ENCODE measurements around the gene CDKAL1.
"Not testable (repeated sequence)": the region's sequence is repeated elsewhere in the genome, so short reads cannot be mapped to it uniquely, and the experiment has no call there.

The CDKAL1 gene

GRCh38 chr6:21053612-21054011, 519.4 kb downstream of the CDKAL1 start:
- no peaks in the 10 kb centered on the region for H3F3A ChIP-seq (ENCODE audit: low read depth)
- H3K9ac ChIP-seq (ENCODE audit: low read depth, low read length, poor library complexity, severe bottlenecking) = no peak overlapping the region
- H3K4me1 ChIP-seq (ENCODE audit: insufficient read depth, low read length, poor library complexity, severe bottlenecking) = no peaks in the 10 kb centered on the region
- H3K27me3 ChIP-seq (ENCODE audit: insufficient read depth, low read length, poor library complexity, severe bottlenecking) = no peaks in the 10 kb centered on the region
- no peaks in the 10 kb centered on the region for H4K20me1 ChIP-seq (ENCODE audit: insufficient read depth, low read length, poor library complexity, severe bottlenecking)
- TF ChIP-seq EZH2phosphoT487 (IDR thresholded peaks at IDR 0.05; ENCODE audit: borderline replicate concordance) = no peak
- no peak for TF ChIP-seq CTCF (conservative IDR thresholded peaks at IDR 0.05; ENCODE audit: low read length)
- no peaks in the 10 kb centered on the region; the same call in 1 of the 2 replicates for H3K36me3 ChIP-seq (ENCODE audit: insufficient read depth, low read length)
- H3K4me3 ChIP-seq (ENCODE audit: low read length, poor library complexity, severe bottlenecking) = no peak overlapping the region
- H3K9me2 ChIP-seq (replicated peaks; ENCODE audit: low read depth, low read length) = no peaks in the 10 kb centered on the region
- no peaks in the 10 kb centered on the region; the same call in 1 of the 2 replicates for H3K9me3 ChIP-seq (ENCODE audit: insufficient read depth, low read depth, low read length)
- H2AFZ ChIP-seq (ENCODE audit: low read length) = no peak overlapping the region
- H3K4me2 ChIP-seq (ENCODE audit: low read depth, low read length, poor library complexity, severe bottlenecking) = no peak overlapping the region
- no peaks in the 10 kb centered on the region for H3K79me2 ChIP-seq (ENCODE audit: insufficient read depth, low read length)

- H3K4me1 ChIP-seq (ENCODE audit: insufficient read depth, low read length, poor library complexity, severe bottlenecking); H3F3A ChIP-seq (ENCODE audit: low read depth); H3K27me3 ChIP-seq (ENCODE audit: insufficient read depth, low read length, poor library complexity, severe bottlenecking); H3K36me3 ChIP-seq (ENCODE audit: insufficient read depth, low read length); H3K79me2 ChIP-seq (ENCODE audit: insufficient read depth, low read length); H3K4me3 ChIP-seq (ENCODE audit: low read length, poor library complexity, severe bottlenecking); H3K9ac ChIP-seq (ENCODE audit: low read depth, low read length, poor library complexity, severe bottlenecking); H4K20me1 ChIP-seq (ENCODE audit: insufficient read depth, low read length, poor library complexity, severe bottlenecking); H3K4me2 ChIP-seq (ENCODE audit: low read depth, low read length, poor library complexity, severe bottlenecking); H3K9me2 ChIP-seq (replicated peaks; ENCODE audit: low read depth, low read length); H2AFZ ChIP-seq (ENCODE audit: low read length): not testable (repeated sequence)
- H3K9me3 ChIP-seq (ENCODE audit: insufficient read depth, low read depth, low read length) = peaks cover 12% of the 10 kb centered on the region; the same call in 1 of the 2 replicates
Measured at GRCh38 chr6:21055480-21055879, 521.2 kb downstream of the CDKAL1 start.

GRCh38 chr6:21061892-21062291, 527.6 kb downstream of the CDKAL1 start:
- Histone ChIP-seq H4K20me1 (ENCODE audit: insufficient read depth, low read length, poor library complexity, severe bottlenecking) (no peaks in the 10 kb centered on the region), H3K9me3 (ENCODE audit: insufficient read depth, low read depth, low read length) (peaks cover 12% of the 10 kb centered on the region; the same call in 1 of the 2 replicates), H3K27me3 (ENCODE audit: insufficient read depth, low read length, poor library complexity, severe bottlenecking) (no peaks in the 10 kb centered on the region), H3K9ac (ENCODE audit: low read depth, low read length, poor library complexity, severe bottlenecking) (no peak overlapping the region), H3K9me2 (replicated peaks; ENCODE audit: low read depth, low read length) (no peaks in the 10 kb centered on the region), H3K4me1 (ENCODE audit: insufficient read depth, low read length, poor library complexity, severe bottlenecking) (no peaks in the 10 kb centered on the region), H3F3A (ENCODE audit: low read depth) (no peaks in the 10 kb centered on the region), H3K4me2 (ENCODE audit: low read depth, low read length, poor library complexity, severe bottlenecking) (no peak overlapping the region), H3K79me2 (ENCODE audit: insufficient read depth, low read length) (no peaks in the 10 kb centered on the region; the same call in 1 of the 2 replicates), H2AFZ (ENCODE audit: low read length) (no peak overlapping the region), H3K36me3 (ENCODE audit: insufficient read depth, low read length) (peaks cover 20% of the 10 kb centered on the region; the same call in 1 of the 2 replicates), H3K4me3 (ENCODE audit: low read length, poor library complexity, severe bottlenecking) (no peak overlapping the region)
- TF ChIP-seq EZH2phosphoT487 (IDR thresholded peaks at IDR 0.05; ENCODE audit: borderline replicate concordance) (no peak), CTCF (conservative IDR thresholded peaks at IDR 0.05; ENCODE audit: low read length) (no peak)

- no peaks in the 10 kb centered on the region for H4K20me1 ChIP-seq (ENCODE audit: insufficient read depth, low read length, poor library complexity, severe bottlenecking)
- peaks cover 16% of the 10 kb centered on the region for H3K36me3 ChIP-seq (ENCODE audit: insufficient read depth, low read length)
- TF ChIP-seq EZH2phosphoT487 (IDR thresholded peaks at IDR 0.05; ENCODE audit: borderline replicate concordance) (no peak), CTCF (conservative IDR thresholded peaks at IDR 0.05; ENCODE audit: low read length) (no peak)
- H3K4me3 ChIP-seq (ENCODE audit: low read length, poor library complexity, severe bottlenecking) = no peak overlapping the region
- no peaks in the 10 kb centered on the region for H3K79me2 ChIP-seq (ENCODE audit: insufficient read depth, low read length)
- H3K4me2 ChIP-seq (ENCODE audit: low read depth, low read length, poor library complexity, severe bottlenecking) = no peak overlapping the region
- H3K9me3 ChIP-seq (ENCODE audit: insufficient read depth, low read depth, low read length) = peaks cover 2% of the 10 kb centered on the region; the same call in 1 of the 2 replicates
- H3K4me1 ChIP-seq (ENCODE audit: insufficient read depth, low read length, poor library complexity, severe bottlenecking) = no peaks in the 10 kb centered on the region
- H3F3A ChIP-seq (ENCODE audit: low read depth) = no peaks in the 10 kb centered on the region
- no peak overlapping the region for H2AFZ ChIP-seq (ENCODE audit: low read length)
- H3K27me3 ChIP-seq (ENCODE audit: insufficient read depth, low read length, poor library complexity, severe bottlenecking) = no peaks in the 10 kb centered on the region
- no peaks in the 10 kb centered on the region for H3K9me2 ChIP-seq (replicated peaks; ENCODE audit: low read depth, low read length)
- H3K9ac ChIP-seq (ENCODE audit: low read depth, low read length, poor library complexity, severe bottlenecking) = no peak overlapping the region
Measured at GRCh38 chr6:21064756-21065340, 530.6 kb downstream of the CDKAL1 start.
